GM23338 (cell line): ENCODE measurements around the gene ATP8B4. TPM values are rescaled to one million over a fixed set of nuclear protein-coding genes. Genes with fewer than 3 reads are reported as not detected.

ENCODE experiments used
- ATAC-seq: fragments of 200-7000 bp; cut with Tn5 transposase; 3 replicates; pipeline ENCODE4 v1.9.1; 2020
- DNase-seq: peaks from one replicate; pipeline ENCODE4 v3.0.0-alpha.2; 2015; ENCODE audit warnings: low spot score
- H2AFZ ChIP-seq: fragments of 200-600 bp; sonication (generic); 2 replicates; pipeline ENCODE4 v1.8.0; 2016; ENCODE audit warnings: antibody characterized with exemption, mild to moderate bottlenecking, moderate library complexity
- H3F3A ChIP-seq: fragments of 200-600 bp; sonication (generic); replicated peaks from 2 replicates; pipeline ENCODE4 v1.8.0; 2017; ENCODE audit warnings: antibody characterized with exemption, mixed run types, low read depth
- H3K27ac ChIP-seq: fragments of 200-600 bp; sonication (generic); 2 replicates; pipeline ENCODE4 v1.6.1; 2016; ENCODE audit warnings: low read depth
- H3K27me3 ChIP-seq: fragments of 200-600 bp; sonication (generic); 2 replicates; pipeline ENCODE4 v1.8.0; 2016; ENCODE audit warnings: mild to moderate bottlenecking, mixed run types, moderate library complexity; ENCODE audit not compliant: insufficient read depth
- H3K36me3 ChIP-seq: fragments of 200-600 bp; sonication (generic); 2 replicates; pipeline ENCODE4 v1.8.0; 2016; ENCODE audit warnings: mild to moderate bottlenecking; ENCODE audit not compliant: insufficient read depth
- H3K4me1 ChIP-seq: fragments of 200-600 bp; sonication (generic); 2 replicates; pipeline ENCODE4 v1.8.0; 2016; ENCODE audit warnings: mild to moderate bottlenecking, moderate library complexity; ENCODE audit not compliant: insufficient read depth
- H3K4me2 ChIP-seq: fragments of 200-600 bp; sonication (generic); 2 replicates; pipeline ENCODE4 v1.7.1; 2017; ENCODE audit warnings: mixed run types
- H3K4me3 ChIP-seq: fragments of 200-600 bp; sonication (generic); 2 replicates; pipeline ENCODE4 v1.6.1; 2016; ENCODE audit warnings: mixed run types
- H3K79me2 ChIP-seq: fragments of 200-600 bp; sonication (generic); replicated peaks from 2 replicates; pipeline ENCODE4 v1.8.0; 2017; ENCODE audit warnings: mild to moderate bottlenecking; ENCODE audit not compliant: insufficient read depth
- H3K9me2 ChIP-seq: fragments of 200-600 bp; sonication (generic); 2 replicates; pipeline ENCODE4 v1.8.0; 2017; ENCODE audit not compliant: insufficient read depth
- H4K20me1 ChIP-seq: fragments of 200-600 bp; sonication (generic); replicated peaks from 2 replicates; pipeline ENCODE4 v1.8.0; 2017; ENCODE audit warnings: mild to moderate bottlenecking; ENCODE audit not compliant: insufficient read depth
- H3K27ac Mint-ChIP-seq: 2 replicates; pipeline ENCODE4 v1.8.0; 2020; ENCODE audit warnings: inconsistent platforms, mild to moderate bottlenecking, moderate library complexity, mixed read lengths
- H3K27me3 Mint-ChIP-seq: 3 replicates; pipeline ENCODE4 v1.8.0; 2022; ENCODE audit warnings: low read depth, mild to moderate bottlenecking, moderate library complexity, mixed read lengths, inconsistent platforms; ENCODE audit not compliant: insufficient read depth, poor library complexity
- H3K36me3 Mint-ChIP-seq: 3 replicates; pipeline ENCODE4 v1.8.0; 2021; ENCODE audit warnings: low read depth, mild to moderate bottlenecking, inconsistent platforms, moderate library complexity, mixed read lengths
- H3K4me1 Mint-ChIP-seq: 3 replicates; pipeline ENCODE4 v1.8.0; 2020; ENCODE audit warnings: mild to moderate bottlenecking, inconsistent platforms, mixed read lengths
- H3K4me3 Mint-ChIP-seq: 3 replicates; pipeline ENCODE4 v1.8.0; 2021; ENCODE audit warnings: moderate library complexity, mild to moderate bottlenecking, inconsistent platforms, mixed read lengths
- H3K9me3 Mint-ChIP-seq: 3 replicates; pipeline ENCODE4 v1.8.0; 2020; ENCODE audit warnings: moderate library complexity, mild to moderate bottlenecking, inconsistent platforms, mixed read lengths
- CREB1 ChIP-seq: fragments of 250-450 bp; sonication (Bioruptor Pico); IDR thresholded peaks from 2 replicates; pipeline ENCODE4 v1.5.0; 2020; ENCODE audit warnings: low read depth, mild to moderate bottlenecking, moderate library complexity
- EZH2 ChIP-seq: fragments of 200-600 bp; sonication (generic); IDR thresholded peaks from one replicate; pipeline ENCODE4 v1.8.0; 2017; ENCODE audit warnings: antibody characterized with exemption, mild to moderate bottlenecking, low read depth; ENCODE audit not compliant: unreplicated experiment
- EZH2phosphoT487 ChIP-seq: fragments of 200-600 bp; sonication (generic); IDR thresholded peaks from one replicate; pipeline ENCODE4 v1.8.1; 2018; ENCODE audit warnings: antibody characterized with exemption; ENCODE audit not compliant: unreplicated experiment
- JUNB ChIP-seq: IDR thresholded peaks from one replicate; pipeline ENCODE4 v1.6.1; 2016; ENCODE audit warnings: antibody characterized with exemption; ENCODE audit not compliant: unreplicated experiment
- NANOG ChIP-seq: IDR thresholded peaks from 2 replicates; pipeline ENCODE4 v1.6.1; 2016; ENCODE audit warnings: antibody characterized with exemption, borderline replicate concordance
- POLR2AphosphoS5 ChIP-seq: IDR thresholded peaks from 2 replicates; pipeline ENCODE4 v1.6.1; 2016; ENCODE audit warnings: antibody characterized with exemption, low read depth
- polyA plus RNA-seq: library from polyadenylated mRNA; unstranded; fragments of >200 nt; fragmentation: Nextera tagmentation; extraction: Ambion mirVana; gene quantifications from 2 replicates; pipeline ENCODE4 v1.2.1, GENCODE V29; 2016
- total RNA-seq: library from RNA; depleted of rRNA; stranded (reverse); fragments of >200 nt; shearing (Covaris generic); gene quantifications from 2 replicates; pipeline ENCODE4 v1.2.3, GENCODE V29; 2014
- TF ChIP-seq, protein P1 (sequence below): fragments of 250-450 bp; sonication (Bioruptor Pico); IDR thresholded peaks from 2 replicates; pipeline ENCODE4 v1.5.0; 2020; ENCODE audit warnings: mild to moderate bottlenecking, moderate library complexity

ATP8B4 gene
- total and polyA plus RNA-seq, 2 experiments from 2014 or later: 0.24 TPM; not detected in 1

DNA sequence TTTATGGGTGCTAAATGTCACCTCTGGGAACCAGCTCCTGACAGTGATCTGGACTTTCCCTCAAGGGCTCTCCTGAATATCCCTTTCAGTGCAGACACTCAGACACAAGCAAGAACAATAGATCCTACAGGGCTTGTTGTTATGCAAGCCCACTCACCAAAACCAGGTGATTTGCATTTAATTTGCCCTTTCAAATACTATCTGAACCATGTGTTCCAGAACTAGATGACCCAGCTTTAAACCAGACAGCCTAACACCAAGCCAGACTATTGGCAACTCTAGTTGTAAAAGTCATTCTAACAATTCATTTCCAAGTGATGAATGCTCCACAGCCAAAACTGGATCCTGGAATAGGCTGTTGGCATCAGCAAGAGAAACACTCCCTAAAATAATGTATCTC lies 5.6 kb upstream of the ATP8B4 start (continued):
- TF ChIP-seq, protein P1, sequence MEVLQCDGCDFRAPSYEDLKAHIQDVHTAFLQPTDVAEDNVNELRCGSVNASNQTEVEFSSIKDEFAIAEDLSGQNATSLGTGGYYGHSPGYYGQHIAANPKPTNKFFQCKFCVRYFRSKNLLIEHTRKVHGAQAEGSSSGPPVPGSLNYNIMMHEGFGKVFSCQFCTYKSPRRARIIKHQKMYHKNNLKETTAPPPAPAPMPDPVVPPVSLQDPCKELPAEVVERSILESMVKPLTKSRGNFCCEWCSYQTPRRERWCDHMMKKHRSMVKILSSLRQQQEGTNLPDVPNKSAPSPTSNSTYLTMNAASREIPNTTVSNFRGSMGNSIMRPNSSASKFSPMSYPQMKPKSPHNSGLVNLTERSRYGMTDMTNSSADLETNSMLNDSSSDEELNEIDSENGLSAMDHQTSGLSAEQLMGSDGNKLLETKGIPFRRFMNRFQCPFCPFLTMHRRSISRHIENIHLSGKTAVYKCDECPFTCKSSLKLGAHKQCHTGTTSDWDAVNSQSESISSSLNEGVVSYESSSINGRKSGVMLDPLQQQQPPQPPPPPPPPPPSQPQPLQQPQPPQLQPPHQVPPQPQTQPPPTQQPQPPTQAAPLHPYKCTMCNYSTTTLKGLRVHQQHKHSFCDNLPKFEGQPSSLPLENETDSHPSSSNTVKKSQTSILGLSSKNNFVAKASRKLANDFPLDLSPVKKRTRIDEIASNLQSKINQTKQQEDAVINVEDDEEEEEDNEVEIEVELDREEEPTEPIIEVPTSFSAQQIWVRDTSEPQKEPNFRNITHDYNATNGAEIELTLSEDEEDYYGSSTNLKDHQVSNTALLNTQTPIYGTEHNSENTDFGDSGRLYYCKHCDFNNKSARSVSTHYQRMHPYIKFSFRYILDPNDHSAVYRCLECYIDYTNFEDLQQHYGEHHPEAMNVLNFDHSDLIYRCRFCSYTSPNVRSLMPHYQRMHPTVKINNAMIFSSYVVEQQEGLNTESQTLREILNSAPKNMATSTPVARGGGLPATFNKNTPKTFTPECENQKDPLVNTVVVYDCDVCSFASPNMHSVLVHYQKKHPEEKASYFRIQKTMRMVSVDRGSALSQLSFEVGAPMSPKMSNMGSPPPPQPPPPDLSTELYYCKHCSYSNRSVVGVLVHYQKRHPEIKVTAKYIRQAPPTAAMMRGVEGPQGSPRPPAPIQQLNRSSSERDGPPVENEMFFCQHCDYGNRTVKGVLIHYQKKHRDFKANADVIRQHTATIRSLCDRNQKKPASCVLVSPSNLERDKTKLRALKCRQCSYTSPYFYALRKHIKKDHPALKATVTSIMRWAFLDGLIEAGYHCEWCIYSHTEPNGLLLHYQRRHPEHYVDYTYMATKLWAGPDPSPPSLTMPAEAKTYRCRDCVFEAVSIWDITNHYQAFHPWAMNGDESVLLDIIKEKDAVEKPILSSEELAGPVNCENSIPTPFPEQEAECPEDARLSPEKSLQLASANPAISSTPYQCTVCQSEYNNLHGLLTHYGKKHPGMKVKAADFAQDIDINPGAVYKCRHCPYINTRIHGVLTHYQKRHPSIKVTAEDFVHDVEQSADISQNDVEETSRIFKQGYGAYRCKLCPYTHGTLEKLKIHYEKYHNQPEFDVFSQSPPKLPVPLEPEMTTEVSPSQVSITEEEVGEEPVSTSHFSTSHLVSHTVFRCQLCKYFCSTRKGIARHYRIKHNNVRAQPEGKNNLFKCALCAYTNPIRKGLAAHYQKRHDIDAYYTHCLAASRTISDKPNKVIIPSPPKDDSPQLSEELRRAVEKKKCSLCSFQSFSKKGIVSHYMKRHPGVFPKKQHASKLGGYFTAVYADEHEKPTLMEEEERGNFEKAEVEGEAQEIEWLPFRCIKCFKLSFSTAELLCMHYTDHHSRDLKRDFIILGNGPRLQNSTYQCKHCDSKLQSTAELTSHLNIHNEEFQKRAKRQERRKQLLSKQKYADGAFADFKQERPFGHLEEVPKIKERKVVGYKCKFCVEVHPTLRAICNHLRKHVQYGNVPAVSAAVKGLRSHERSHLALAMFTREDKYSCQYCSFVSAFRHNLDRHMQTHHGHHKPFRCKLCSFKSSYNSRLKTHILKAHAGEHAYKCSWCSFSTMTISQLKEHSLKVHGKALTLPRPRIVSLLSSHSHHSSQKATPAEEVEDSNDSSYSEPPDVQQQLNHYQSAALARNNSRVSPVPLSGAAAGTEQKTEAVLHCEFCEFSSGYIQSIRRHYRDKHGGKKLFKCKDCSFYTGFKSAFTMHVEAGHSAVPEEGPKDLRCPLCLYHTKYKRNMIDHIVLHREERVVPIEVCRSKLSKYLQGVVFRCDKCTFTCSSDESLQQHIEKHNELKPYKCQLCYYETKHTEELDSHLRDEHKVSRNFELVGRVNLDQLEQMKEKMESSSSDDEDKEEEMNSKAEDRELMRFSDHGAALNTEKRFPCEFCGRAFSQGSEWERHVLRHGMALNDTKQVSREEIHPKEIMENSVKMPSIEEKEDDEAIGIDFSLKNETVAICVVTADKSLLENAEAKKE (CRISPR knock-in tag): no peak
- no peak for TF ChIP-seq EZH2
- no peak for TF ChIP-seq POLR2AphosphoS5

DNA sequence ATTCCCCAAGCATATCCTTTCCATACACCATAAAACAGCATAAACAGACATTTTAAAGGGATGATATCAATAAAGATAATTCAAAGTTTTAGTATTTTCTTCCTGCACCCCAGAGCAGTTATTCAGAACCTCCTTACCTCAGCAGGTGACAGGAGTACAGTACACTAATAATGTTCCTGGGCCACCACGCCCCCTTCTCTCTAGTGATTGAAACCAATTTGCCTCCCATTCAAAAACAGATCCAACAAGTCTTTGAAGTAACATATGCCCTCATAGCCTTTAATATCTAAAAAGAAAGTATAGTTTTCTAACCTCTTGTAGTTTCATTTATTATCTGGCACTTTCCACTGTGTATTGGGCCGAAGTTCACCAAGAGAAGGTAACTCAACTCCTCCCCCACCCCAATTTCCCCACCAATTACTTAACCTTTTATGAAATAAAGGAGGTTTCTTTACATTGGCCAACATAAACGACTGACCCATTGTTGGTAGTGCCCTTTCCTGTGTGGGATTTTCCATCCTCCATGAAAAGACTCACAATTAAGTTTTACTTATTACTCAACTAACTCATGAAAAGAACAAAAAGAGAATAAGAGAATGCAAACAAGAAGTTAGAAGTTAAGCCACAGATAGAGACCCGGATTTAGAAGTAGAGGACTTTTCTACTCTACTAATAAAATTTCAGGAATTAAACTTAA lies 5.0 kb upstream of the ATP8B4 start:
- Histone ChIP-seq H3K79me2 (no peaks in the 10 kb centered on the region), H2AFZ (no peak overlapping the region), H3K9me2 (no peaks in the 10 kb centered on the region; the same call in 1 of the 2 replicates), H3K36me3 (no peaks in the 10 kb centered on the region), H3K27ac (no peak overlapping the region), H3K27me3 (no peaks in the 10 kb centered on the region), H3F3A (no peaks in the 10 kb centered on the region), H4K20me1 (no peaks in the 10 kb centered on the region), H3K4me2 (no peak overlapping the region), H3K4me1 (peaks cover 5% of the 10 kb centered on the region; the same call in 1 of the 2 replicates), H3K4me3 (no peak overlapping the region)
- DNase-seq (no peak), ATAC-seq (no peak)
- H3K27me3 Mint-ChIP-seq: no peaks in the 10 kb centered on the region
- no peaks in the 10 kb centered on the region for H3K36me3 Mint-ChIP-seq
- no peaks in the 10 kb centered on the region for H3K9me3 Mint-ChIP-seq
- H3K4me3 Mint-ChIP-seq: no peak overlapping the region
- no peak overlapping the region for H3K27ac Mint-ChIP-seq
- peaks cover 18% of the 10 kb centered on the region for H3K4me1 Mint-ChIP-seq
- TF ChIP-seq JUNB (no peak), EZH2phosphoT487 (no peak), NANOG (no peak), CREB1 (CRISPR knock-in tag) (no peak)
- TF ChIP-seq, protein P1 (CRISPR knock-in tag): no peak
